Endometrial microvascular endothelial cells (primary cell): ENCODE data around the gene NADK2. TPM values are rescaled to one million over a fixed set of nuclear protein-coding genes. Genes with fewer than 3 reads are reported as not detected.

Experiments used
- in situ Hi-C: cut with HindIII; loops from 2 replicates; pipeline ENCODE4 v1.10.0; 2017; ENCODE audit warnings: low sequenced_read_pairs, low pct_unique_long_range_greater_than_20kb; ENCODE audit errors: inconsistent ontology term
- total RNA-seq: library from RNA; depleted of rRNA; stranded (reverse); fragments of >200 nt; gene quantifications from one replicate; pipeline ENCODE4 v1.2.3, GENCODE V29; 2015; ENCODE audit errors: inconsistent ontology term

Gene NADK2
- total RNA-seq, 1 donor from 2014 or later, result 21.9 TPM

- in situ Hi-C loops, result no loop called here
These were observed 90.0 kb downstream of the NADK2 start, which contains the start of the genes LMBRD2 and SKP2 for GRCh38 chr5:36151434-36152323. LMBRD2 (minus strand) TSS chr5:36151887; CDS start chr5:36143349, 8,538 bp downstream. SKP2 (plus strand) TSS chr5:36152111; CDS start chr5:36152263, 152 bp downstream.

GRCh38 chr5:36150676-36151433 is 90.9 kb downstream of the NADK2 start:
- in situ Hi-C loops, result no loop called here

GRCh38 chr5:36147681-36148080 is 94.0 kb downstream of the NADK2 start:
- in situ Hi-C loops, result no loop called here

- in situ Hi-C loops, result no loop called here
These were observed 95.3 kb downstream of the NADK2 start for GRCh38 chr5:36146390-36146789.

GRCh38 chr5:36145311-36145710 is 96.4 kb downstream of the NADK2 start:
- in situ Hi-C loops, result no loop called here

Other genes starting within 250 kb of the NADK2 start
- not detected for gene UGT3A2, start 175.0 kb downstream of the NADK2 start, total RNA-seq
- 7.7 TPM for gene LMBRD2, start 90.0 kb downstream of the NADK2 start, total RNA-seq
- gene SKP2, start 89.8 kb downstream of the NADK2 start, total RNA-seq, result 39.8 TPM
- not detected for gene RANBP3L, start 60.0 kb upstream of the NADK2 start, total RNA-seq